Stomach (tissue), 9 donors: Measurements from ENCODE around the gene SIRT4. TPM values are rescaled to one million over a fixed set of nuclear protein-coding genes. Genes with fewer than 3 reads are reported as not detected.

Experiments
- DNase-seq, 2 donors: peaks; one replicate each; pipeline versions ENCODE4 v3.0.0 to v3.0.0-alpha.2; 2013 to 2019
- H3K27ac ChIP-seq, 5 donors: fragments of 200-600 bp in 4 of 5; sonication (generic) in 4 of 5; one replicate each; pipeline ENCODE4 v1.5.1; 2013 to 2019; ENCODE audit warnings: mild to moderate bottlenecking in 1 of 5, moderate library complexity in 1 of 5
- H3K27me3 ChIP-seq, 3 donors: fragments of 200-600 bp; sonication (generic); one replicate each; pipeline ENCODE4 v1.5.1; 2017 to 2019; ENCODE audit warnings: mixed run types in 1 of 3
- H3K36me3 ChIP-seq, 4 donors: fragments of 200-600 bp; sonication (generic); 1 replicate in 3 of 4; 2 replicates in 1 of 4; pipeline ENCODE4 v1.5.1; 2016 to 2019
- H3K4me1 ChIP-seq, 4 donors: fragments of 200-600 bp; sonication (generic); one replicate each; pipeline ENCODE4 v1.5.1; 2016 to 2019
- H3K4me3 ChIP-seq, 4 donors: fragments of 200-600 bp; sonication (generic) in 3 of 4; one replicate each; pipeline ENCODE4 v1.5.1; 2016 to 2019; ENCODE audit warnings: mild to moderate bottlenecking in 1 of 4
- H3K9me3 ChIP-seq, 4 donors: fragments of 200-600 bp; sonication (generic); one replicate each; pipeline ENCODE4 v1.5.1; 2016 to 2019
- CTCF ChIP-seq, 7 experiments: fragments of 450-650 bp in 4 of 7; fragments of 200-600 bp in 3 of 7; sonication (generic) in 3 of 7; IDR thresholded peaks; one replicate each; pipeline ENCODE4 v1.5.1; 2016 to 2019; ENCODE audit warnings: antibody characterized with exemption in 7 of 7, control low read depth in 2 of 7, mild to moderate bottlenecking in 1 of 7
- EP300 ChIP-seq: sonication (generic); formaldehyde crosslinking; IDR thresholded peaks from one replicate; pipeline ENCODE4 v1.6.1; 2017; ENCODE audit warnings: antibody characterized with exemption
- POLR2A ChIP-seq, 4 donors: fragments of 450-650 bp; IDR thresholded peaks; one replicate each; pipeline ENCODE4 v1.6.1; 2016; ENCODE audit warnings: antibody characterized with exemption in 4 of 4, control low read depth in 2 of 4, mild to moderate bottlenecking in 1 of 4, moderate library complexity in 1 of 4
- POLR2AphosphoS5 ChIP-seq, 3 donors: sonication (generic); formaldehyde crosslinking; IDR thresholded peaks; one replicate each; pipeline ENCODE4 v1.6.1; 2016; ENCODE audit warnings: antibody characterized with exemption in 3 of 3
- WGBS, 5 donors: extraction: QIAGEN DNeasy Blood & Tissue Kit in 3 of 5; methylation state at CpG; one replicate each; pipeline versions ENCODE4 v1.1.5 to v1.1.7; 2013 to 2018; 5-methylcytosine and 5-hydroxymethylcytosine counted together
- intact Hi-C: fragments of 100-400 bp; cut with DNase I; formaldehyde crosslinking; loops from one replicate; pipeline ENCODE4 v1.15.1; 2023; ENCODE audit warnings: low total_unique reads
- polyA plus RNA-seq, 3 donors: library from polyadenylated mRNA; stranded (reverse); fragments of 200-250 nt; gene quantifications; one replicate each; pipeline ENCODE4 v1.2.3, GENCODE V29; 2013
- total RNA-seq, 5 donors: library from RNA; depleted of rRNA; stranded (reverse); fragments of >200 nt; gene quantifications; one replicate each; pipeline versions ENCODE4 v1.1.0 to v1.2.3, GENCODE V29; 2014 to 2016
- donor health status: healthy with polysubstance abuse.
- donor health status: Bipolar disorder and iron deficiency.
- donor health status: healthy.

Gene SIRT4
- total and polyA plus RNA-seq, 8 donors: 1.3 to 6.2 (median 4.0) TPM; not detected in 2

GRCh38 chr12:120343692-120344091 is 41.6 kb downstream of the SIRT4 start:
- no peak overlapping the region for H3K27ac ChIP-seq
- no peaks in the 10 kb centered on the region for H3K27me3 ChIP-seq
- peaks cover 0 to 43% (median 32%) of the 10 kb centered on the region in 4 donors for H3K36me3 ChIP-seq
- H3K4me1 ChIP-seq: peaks cover 0 to 6% (median 0%) of the 10 kb centered on the region in 4 donors
- no peak for DNase-seq
- no peak overlapping the region for H3K4me3 ChIP-seq
- intact Hi-C loops: no loop called here
- H3K9me3 ChIP-seq: no peaks in the 10 kb centered on the region
- TF ChIP-seq CTCF (IDR thresholded peaks at IDR 0.05) (no peak), POLR2A (IDR thresholded peaks at IDR 0.05) (no peak), EP300 (no peak), POLR2AphosphoS5 (IDR thresholded peaks at IDR 0.05) (no peak)
- WGBS, 5 donors: 78 to 86% (median 82%) methylated on average over 8 of the region's 8 CpGs

- H3K4me3 ChIP-seq: no peak overlapping the region
- intact Hi-C loops: no loop called here
- WGBS, 5 donors: 89 to 96% (median 91%) methylated on average over 11 to 15 of the region's 15 CpGs
- H3K27ac ChIP-seq: no peak overlapping the region
- H3K36me3 ChIP-seq: peaks cover 0 to 44% (median 32%) of the 10 kb centered on the region in 4 donors
- no peaks in the 10 kb centered on the region for H3K27me3 ChIP-seq
- H3K4me1 ChIP-seq: peaks cover 11 to 24% (median 16%) of the 10 kb centered on the region in 4 donors
- H3K9me3 ChIP-seq: no peaks in the 10 kb centered on the region
- no peak for DNase-seq
- TF ChIP-seq POLR2A (IDR thresholded peaks at IDR 0.05) (no peak), EP300 (no peak), POLR2AphosphoS5 (IDR thresholded peaks at IDR 0.05) (no peak), CTCF (IDR thresholded peaks at IDR 0.05) (no peak)
Observed at GRCh38 chr12:120346031-120346430, 43.9 kb downstream of the SIRT4 start.

GRCh38 chr12:120346681-120347080 is 44.6 kb downstream of the SIRT4 start:
- WGBS, 5 donors: 88 to 96% (median 91%) methylated on average over 7 of the region's 7 CpGs
- intact Hi-C loops: no loop called here
- peaks cover 11 to 30% (median 22%) of the 10 kb centered on the region in 4 donors for H3K4me1 ChIP-seq
- H3K9me3 ChIP-seq: no peaks in the 10 kb centered on the region
- TF ChIP-seq POLR2A (IDR thresholded peaks at IDR 0.05) (no peak), CTCF (IDR thresholded peaks at IDR 0.05) (no peak), EP300 (no peak)
- H3K4me3 ChIP-seq: no peak overlapping the region
- no peak for DNase-seq
- H3K27ac ChIP-seq: no peak overlapping the region
- no peaks in the 10 kb centered on the region for H3K27me3 ChIP-seq
- H3K36me3 ChIP-seq: peaks cover 0 to 46% (median 32%) of the 10 kb centered on the region in 4 donors

- Histone ChIP-seq H3K4me3 (no peak overlapping the region), H3K27me3 (no peaks in the 10 kb centered on the region), H3K9me3 (no peaks in the 10 kb centered on the region), H3K4me1 (peaks cover 11 to 30% (median 22%) of the 10 kb centered on the region in 4 donors), H3K27ac (no peak overlapping the region), H3K36me3 (peaks cover 0 to 46% (median 32%) of the 10 kb centered on the region in 4 donors)
- no peak for DNase-seq
- intact Hi-C loops: no loop called here
- 96 to 99% (median 98%) methylated on average over 8 to 11 of the region's 11 CpGs for WGBS, 5 donors
- TF ChIP-seq EP300: no peak
- TF ChIP-seq POLR2AphosphoS5 (IDR thresholded peaks at IDR 0.05): no peak
- no peak for TF ChIP-seq POLR2A (IDR thresholded peaks at IDR 0.05)
- TF ChIP-seq CTCF (IDR thresholded peaks at IDR 0.05): no peak
Observed at GRCh38 chr12:120347766-120348165, 45.6 kb downstream of the SIRT4 start.
